ENCODE results near the gene HOXA13.

The HOXA13 gene

GRCh38 chr7:27245798-27246691, 46.2 kb upstream of the HOXA13 start:
- DNase-seq (ENCODE audit: low read depth) = no peak
- no peak for TF ChIP-seq CTCF (conservative IDR thresholded peaks at IDR 0.05; ENCODE audit: low read depth, low read length)
- no peak overlapping the region for H3K4me3 ChIP-seq (ENCODE audit: low read depth, low read length)

GRCh38 chr7:27245124-27245797, 45.4 kb upstream of the HOXA13 start:
- H3K4me3 ChIP-seq (ENCODE audit: low read depth, low read length) = no peak overlapping the region
- no peak for TF ChIP-seq CTCF (conservative IDR thresholded peaks at IDR 0.05; ENCODE audit: low read depth, low read length)
- no peak for DNase-seq (ENCODE audit: low read depth)

GRCh38 chr7:27244488-27245123, 44.7 kb upstream of the HOXA13 start:
- TF ChIP-seq CTCF (conservative IDR thresholded peaks at IDR 0.05; ENCODE audit: low read depth, low read length) = no peak
- DNase-seq (ENCODE audit: low read depth) = no peak

GRCh38 chr7:27243340-27244163, 43.7 kb upstream of the HOXA13 start:
- H3K4me3 ChIP-seq (ENCODE audit: low read depth, low read length) = no peak overlapping the region
- TF ChIP-seq CTCF (conservative IDR thresholded peaks at IDR 0.05; ENCODE audit: low read depth, low read length) = no peak
- no peak for DNase-seq (ENCODE audit: low read depth)

More at GRCh38 chr7:27244488-27245123, 44.7 kb upstream of the HOXA13 start:
- no peak overlapping the region for H3K4me3 ChIP-seq (ENCODE audit: low read depth, low read length)

GRCh38 chr7:27242555-27243339, 42.9 kb upstream of the HOXA13 start, which contains the start of gene EVX1:
TSS of gene EVX1 (plus strand) at chr7:27242802. CDS start at chr7:27243031, 229 bp downstream.
- no peak within 1 kb of the TSS for H3K4me3 ChIP-seq (ENCODE audit: low read depth, low read length)
- DNase-seq (ENCODE audit: low read depth) = no peak
- no peak for TF ChIP-seq CTCF (conservative IDR thresholded peaks at IDR 0.05; ENCODE audit: low read depth, low read length)

- DNase-seq (ENCODE audit: low read depth) = no peak
- H3K4me3 ChIP-seq (ENCODE audit: low read depth, low read length) = no peak overlapping the region
- no peak for TF ChIP-seq CTCF (conservative IDR thresholded peaks at IDR 0.05; ENCODE audit: low read depth, low read length)
Observed at GRCh38 chr7:27242154-27242553, 42.3 kb upstream of the HOXA13 start.
